ENCODE measurements around the gene FSTL5.

FSTL5 gene

DNA sequence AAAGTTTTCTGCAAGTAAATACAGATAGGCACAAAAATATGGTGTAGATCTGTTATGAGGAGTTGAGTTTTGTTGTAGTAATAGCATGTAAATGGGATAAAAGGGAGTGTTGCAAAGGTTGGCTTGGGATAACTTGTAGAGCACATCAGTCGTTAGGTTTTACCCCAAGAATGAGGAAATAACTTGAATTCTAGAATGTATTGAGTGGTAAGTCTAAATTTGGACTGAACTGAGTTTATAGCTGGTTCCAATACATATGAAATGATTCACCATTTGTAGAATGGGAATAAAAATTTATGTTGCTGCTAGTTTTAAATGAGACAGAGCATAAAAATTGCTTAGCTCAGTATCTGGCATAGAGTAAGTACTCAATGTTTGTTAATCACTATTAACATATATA is 719.2 kb downstream of the FSTL5 start:
- DNase-seq (ENCODE audit: low spot score), result no peak

DNA sequence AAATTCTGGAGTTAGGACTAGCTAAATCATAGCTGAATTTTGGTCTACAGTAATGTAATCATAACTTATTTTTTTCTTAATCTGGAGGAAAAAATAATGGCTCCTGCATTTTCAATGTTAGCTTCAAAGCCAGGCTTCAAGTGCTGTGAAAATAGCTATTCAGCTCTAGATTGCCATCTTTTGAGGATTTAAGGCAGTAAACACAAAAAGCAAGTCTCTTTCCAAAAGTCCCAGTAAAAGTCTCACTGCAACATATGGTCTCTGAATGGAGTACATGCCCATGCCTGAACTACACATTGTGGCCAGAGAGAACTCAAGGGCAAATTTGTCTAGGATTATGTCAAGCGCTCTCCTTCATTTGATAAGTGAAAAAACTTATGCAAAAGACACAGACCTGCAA is 720.9 kb downstream of the FSTL5 start:
- no peak for DNase-seq (ENCODE audit: low spot score)

GRCh38 chr4:161438096-161438495 is 725.7 kb downstream of the FSTL5 start:
- no peak for DNase-seq (ENCODE audit: low spot score)

GRCh38 chr4:161428180-161428965 is 735.4 kb downstream of the FSTL5 start:
- DNase-seq (ENCODE audit: low spot score), result no peak

DNA sequence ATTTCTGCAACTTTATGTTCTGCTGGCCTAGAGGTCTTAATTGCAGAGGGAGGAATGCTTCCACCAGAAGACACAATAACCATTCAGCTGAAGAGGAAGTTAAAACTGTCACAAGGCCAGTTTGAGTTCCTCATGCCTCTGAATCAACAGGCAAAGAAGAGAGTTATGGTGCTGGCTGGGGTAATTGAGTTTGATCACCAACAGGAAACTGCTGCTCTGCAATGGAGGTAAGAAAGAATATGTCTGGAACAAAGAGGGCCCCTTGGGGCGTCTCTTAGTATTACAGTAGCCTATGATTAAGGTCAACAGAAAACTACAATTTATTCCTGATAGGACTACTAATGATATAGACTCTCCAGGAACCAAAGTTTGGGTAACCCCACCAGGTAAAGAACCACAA is 744.0 kb downstream of the FSTL5 start:
- DNase-seq (ENCODE audit: low spot score), result no peak

DNA sequence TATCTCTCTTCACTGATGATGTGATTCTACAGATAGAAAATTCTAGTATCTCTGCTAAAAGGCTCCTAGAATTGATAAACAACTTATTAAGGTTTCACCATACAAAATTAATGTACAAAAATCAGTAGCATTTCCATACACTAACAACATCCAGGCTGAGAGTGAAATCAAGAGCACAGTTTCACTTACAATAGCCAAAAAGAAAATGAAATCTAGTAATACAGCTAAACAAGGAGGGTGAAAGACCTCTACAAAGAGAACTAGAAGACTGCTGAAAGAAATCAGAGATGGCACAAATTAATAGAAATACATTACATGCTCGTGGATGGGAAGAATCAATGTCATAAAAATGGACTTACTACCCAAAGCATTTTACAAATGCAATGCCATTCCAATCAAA is 751.9 kb downstream of the FSTL5 start:
- DNase-seq (ENCODE audit: low spot score), result no peak

GRCh38 chr4:161404346-161405110 is 759.3 kb downstream of the FSTL5 start:
- no peak for DNase-seq (ENCODE audit: low spot score)

GRCh38 chr4:161403781-161404180 is 760.0 kb downstream of the FSTL5 start:
- no peak for DNase-seq (ENCODE audit: low spot score)

- no peak for DNase-seq (ENCODE audit: low spot score)
These were observed 770.2 kb downstream of the FSTL5 start for GRCh38 chr4:161393602-161394001.

- no peak for DNase-seq (ENCODE audit: low spot score)
These were observed 781.1 kb downstream of the FSTL5 start for GRCh38 chr4:161382655-161383054.

DNA sequence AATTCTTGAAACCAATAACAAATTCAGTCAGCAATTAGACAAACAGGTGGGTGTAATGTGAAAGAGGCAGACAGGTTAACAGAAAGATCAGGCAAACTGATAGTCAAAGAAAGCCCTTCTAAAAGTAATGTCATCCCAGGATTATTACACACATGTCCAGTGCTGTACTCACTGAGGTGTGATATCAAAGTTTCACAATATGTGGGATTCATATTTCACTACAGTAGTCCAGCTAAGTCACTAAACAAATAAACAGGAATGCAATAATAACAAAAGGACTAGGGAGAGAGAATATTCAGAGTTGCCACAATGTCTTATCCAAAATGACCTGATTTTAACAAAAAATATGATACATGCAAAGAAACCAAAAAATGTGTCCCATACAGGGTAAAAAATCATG is 787.5 kb downstream of the FSTL5 start:
- DNase-seq (ENCODE audit: low spot score), result no peak

DNA sequence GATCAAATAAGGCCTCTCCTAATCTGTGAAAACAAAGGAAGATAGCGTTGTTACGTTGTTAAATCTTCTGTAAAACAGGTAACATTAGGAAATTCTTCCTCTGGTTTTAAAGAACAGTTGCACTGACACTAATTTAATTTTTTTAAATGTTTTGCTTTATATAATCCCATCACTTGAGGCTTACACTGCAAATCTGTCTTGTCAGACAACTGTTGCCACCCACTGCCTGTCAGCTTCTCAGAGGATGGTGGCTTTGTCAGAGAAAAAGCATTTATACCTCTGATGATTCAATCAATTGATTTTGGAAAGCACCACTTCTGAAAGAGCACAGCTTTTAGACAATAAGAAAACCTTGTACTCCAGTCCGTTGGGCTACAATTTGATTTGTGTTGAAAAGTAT is 799.1 kb downstream of the FSTL5 start:
- no peak for DNase-seq (ENCODE audit: low spot score)

GRCh38 chr4:161360982-161361381 is 802.8 kb downstream of the FSTL5 start:
- no peak for DNase-seq (ENCODE audit: low spot score)

- DNase-seq (ENCODE audit: low spot score), result no peak
These were observed 804.3 kb downstream of the FSTL5 start for GRCh38 chr4:161359491-161359890.

DNA sequence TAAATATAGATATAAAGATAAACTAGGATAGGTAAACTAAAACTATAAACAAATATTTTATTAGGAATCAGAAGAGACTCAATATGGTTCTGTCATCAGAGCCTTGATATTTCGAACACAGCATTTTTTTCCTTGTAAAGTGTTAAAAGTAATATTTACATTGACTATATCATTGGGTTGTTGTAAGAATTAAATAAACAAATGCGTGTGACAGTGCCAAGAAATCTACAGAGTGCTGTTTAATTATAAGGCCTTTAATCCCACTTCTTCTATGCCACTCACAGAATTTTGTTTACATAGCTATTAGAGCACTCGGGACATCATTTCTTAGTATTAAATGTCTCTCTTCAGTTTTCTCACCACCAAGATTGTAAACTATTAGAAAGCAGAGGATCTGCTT is 807.4 kb downstream of the FSTL5 start:
- DNase-seq (ENCODE audit: low spot score), result no peak

DNA sequence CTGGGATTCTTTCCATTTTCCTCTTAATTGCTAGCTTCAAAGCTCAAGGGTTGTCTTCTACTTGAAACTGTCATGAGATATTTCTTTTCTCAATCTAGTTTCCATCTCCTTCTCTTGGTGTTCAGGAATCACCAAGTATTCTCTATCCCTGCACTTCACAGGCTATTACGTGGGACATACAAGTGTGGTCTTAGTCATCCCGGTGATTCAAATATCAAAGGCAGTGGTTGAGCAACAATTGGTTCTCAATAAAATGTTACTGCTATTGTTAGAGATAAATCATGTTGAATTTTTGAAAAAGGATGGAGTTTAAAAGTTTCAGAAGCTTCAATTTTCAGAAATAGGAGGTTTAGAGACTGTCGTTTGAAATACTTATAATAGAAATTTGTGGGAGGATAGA is 812.9 kb downstream of the FSTL5 start:
- no peak for DNase-seq (ENCODE audit: low spot score)

DNA sequence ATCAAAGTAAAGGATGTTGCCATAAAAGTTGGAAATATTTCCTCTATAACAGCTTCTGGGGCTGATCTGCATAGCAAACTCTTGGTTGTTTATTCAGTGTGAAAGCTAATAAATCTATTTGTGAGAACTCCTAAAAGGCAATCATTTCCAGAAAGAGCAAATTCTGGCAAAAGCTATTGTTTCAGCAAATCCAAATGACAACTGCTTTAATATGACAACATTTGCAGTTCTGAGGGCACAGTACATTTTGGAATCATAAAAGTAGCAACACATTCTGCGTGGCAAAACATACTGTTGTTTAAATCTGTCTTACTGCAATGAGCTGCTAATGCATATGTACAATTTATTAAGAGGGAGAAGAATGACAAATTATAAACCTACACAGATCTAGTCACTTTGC is 818.1 kb downstream of the FSTL5 start:
- DNase-seq (ENCODE audit: low spot score), result no peak

- no peak for DNase-seq (ENCODE audit: low spot score)
These were observed 820.2 kb downstream of the FSTL5 start for GRCh38 chr4:161343569-161343950.

GRCh38 chr4:161342881-161343568 is 820.8 kb downstream of the FSTL5 start:
- DNase-seq (ENCODE audit: low spot score), result no peak

GRCh38 chr4:161336621-161337020 is 827.2 kb downstream of the FSTL5 start:
- DNase-seq (ENCODE audit: low spot score), result no peak

DNA sequence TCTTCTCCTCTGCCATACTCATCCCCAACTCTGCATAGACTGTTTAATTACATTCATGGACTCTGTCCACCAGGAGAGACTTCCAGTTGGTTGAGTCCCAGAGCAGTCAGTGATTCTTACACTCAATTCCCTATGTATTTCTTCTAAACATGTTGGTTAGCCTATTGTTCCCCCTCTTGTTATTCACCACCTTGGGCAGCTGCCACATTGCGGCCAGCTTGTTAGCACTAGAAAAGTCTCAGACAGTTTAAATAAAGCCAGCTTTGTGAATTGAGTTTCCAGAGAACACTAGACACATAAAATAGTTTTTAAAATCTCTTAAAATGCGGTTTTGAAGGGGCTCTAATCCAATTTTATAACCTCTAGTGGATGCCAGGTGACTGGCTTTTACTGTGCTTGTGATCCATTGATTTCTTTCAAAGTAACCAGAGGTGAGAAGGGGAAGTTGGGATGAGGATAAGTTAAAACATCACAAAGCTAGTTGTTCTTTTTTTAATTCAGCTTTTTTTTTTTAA is 827.7 kb downstream of the FSTL5 start:
- DNase-seq (ENCODE audit: low spot score), result no peak

Data from CD4-positive, alpha-beta T cell treated with Interleukin-2 at 100 ng/mL for 4 hours (primary cell).